UCSD-AML1 (cell line): Measurements from ENCODE around the gene DENND5B.
A peak's percentile ranks its signal among the peaks of the same experiment; 100 is the strongest.
"Not testable (repeated sequence)": the region's sequence is repeated elsewhere in the genome, so short reads cannot be mapped to it uniquely, and the experiment has no call there.

Source experiments
- DNase-seq: peaks from one replicate; lab custom pipeline; 2025; ENCODE audit not compliant: unreplicated experiment; lab: John Stamatoyannopoulos, UW

The DENND5B gene

GRCh38 chr12:31590642-31591379 is at the start of gene DENND5B:
DENND5B (minus strand) TSS chr12:31591136; CDS start chr12:31590832, 304 bp downstream.
- DNase-seq = peak; percentile 50

DNA sequence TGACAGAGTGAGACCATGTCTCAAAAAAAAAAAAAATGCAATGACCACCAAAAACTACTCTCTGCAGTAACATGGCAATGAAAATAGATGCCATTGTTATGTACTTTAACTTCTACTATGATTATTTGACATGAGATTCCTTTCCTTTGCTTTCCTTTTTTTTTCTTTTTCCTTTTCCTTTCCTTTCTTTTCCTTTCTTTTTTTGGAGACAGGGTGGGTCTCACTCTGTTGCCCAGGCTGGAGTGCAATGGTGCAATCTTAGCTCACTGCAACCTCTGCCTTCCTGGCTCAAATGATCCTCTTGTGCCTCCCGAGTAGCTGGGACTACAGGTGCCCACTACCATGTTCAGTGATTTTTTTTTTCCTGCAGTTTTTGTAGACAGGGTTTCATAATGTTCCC is 43.7 kb upstream of the DENND5B start:
- no peak for DNase-seq

GRCh38 chr12:31633464-31633863 is 42.5 kb upstream of the DENND5B start:
- no peak for DNase-seq

- no peak for DNase-seq
These were observed 40.9 kb upstream of the DENND5B start for GRCh38 chr12:31631809-31632208.

DNA sequence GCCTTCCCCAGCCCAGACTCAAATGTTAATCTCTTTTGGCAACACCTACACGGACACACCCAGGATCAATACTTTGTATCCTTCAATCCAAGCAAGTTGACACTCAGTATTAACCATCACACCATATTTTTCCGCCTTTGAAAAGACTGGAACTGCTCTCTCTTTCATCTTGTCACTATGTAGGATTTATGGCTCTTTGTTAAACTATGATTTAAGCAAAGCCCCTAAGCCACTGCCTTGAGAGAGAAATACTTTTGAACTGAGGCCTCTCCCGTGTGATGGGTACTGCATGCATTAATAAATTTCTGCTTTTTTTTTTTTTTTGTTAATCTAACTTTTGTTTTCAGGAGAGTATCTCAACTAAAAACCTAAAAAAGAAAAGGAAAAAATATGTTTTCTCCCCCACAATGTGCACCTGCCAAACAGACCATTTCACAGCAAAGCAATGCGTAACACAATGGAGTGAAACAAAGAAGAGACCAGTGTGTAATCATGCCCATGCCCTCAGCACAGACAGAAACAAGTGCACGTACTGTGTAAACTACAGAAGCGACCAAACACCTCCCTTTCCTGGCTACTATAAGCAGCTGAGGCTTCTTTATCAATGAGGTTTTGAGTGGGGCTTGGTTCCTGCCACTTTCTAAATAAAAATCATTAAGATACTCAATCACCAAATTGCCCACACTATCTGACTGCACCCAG is 40.2 kb upstream of the DENND5B start:
- no peak for DNase-seq

DNA sequence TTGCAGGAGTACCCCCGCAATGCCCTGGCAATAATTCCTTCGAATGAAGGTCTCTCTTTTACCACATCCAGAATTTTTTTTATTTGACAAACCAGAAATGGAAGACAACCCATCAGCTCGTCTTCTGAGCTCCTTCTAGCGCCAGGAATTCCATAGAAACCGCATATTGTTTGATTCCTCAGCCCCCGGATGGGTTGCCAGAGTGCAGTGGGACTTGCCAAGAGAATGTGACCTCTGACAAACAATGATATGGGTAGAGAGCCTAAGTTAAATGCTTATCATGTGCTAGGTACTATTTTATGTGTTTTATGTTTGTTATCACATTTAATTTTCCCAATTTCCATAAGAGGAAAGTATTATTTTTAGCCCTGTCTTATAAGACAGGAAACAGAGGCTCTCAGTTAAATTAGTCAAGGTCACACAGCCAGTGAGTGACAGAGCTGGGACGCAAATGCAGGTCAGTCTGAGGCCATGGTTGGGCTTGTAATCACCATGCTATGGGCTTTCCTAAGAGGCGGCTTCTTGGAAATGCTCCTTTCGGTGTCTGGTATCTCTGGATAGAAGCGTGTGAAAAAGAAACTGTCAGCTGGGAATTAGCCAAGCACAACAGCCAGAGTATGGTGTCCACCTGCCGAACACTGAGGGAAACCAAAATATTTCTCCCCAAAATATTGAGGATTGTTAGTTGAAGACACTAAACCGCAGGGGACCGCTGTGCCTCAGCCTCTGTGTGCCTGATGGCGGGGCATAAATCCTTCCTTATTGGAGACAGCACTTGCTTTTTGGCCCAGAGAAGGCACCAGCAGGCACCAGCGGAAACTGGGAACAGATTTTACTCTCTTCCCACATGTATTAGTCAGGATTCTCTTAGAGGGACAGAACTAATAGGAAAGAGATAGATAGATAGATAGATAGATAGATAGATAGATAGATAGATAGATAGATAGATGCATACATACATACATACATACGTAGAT is 39.1 kb upstream of the DENND5B start:
- no peak for DNase-seq

DNA sequence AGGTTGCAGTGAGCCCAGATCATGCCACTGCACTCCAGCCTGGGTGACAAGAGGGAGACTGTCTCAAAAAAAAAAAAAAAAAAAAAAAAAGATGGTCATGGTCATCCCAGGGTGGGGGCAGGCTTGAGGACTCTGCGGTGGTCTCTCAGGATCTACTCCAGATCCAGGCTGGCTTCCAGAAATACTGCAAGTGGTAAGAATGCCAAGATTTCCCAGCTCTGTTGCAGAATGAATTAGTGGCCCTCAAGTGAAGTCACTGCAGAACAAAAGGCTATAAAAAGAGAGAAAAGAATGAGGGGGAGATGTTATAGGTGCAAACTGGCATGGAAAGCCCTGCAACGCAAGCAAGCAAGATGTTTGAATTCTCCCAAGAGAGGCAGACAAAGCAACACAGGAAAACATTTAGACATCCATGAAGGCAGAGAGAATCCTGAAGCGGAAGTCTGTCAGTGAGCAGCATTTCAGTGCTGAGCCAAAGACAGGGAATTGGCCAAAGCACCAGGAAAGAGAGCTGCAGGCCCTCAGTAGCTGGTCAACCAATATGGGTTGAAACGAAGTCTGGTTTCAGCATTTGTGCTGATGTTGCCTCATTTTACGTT is 36.6 kb upstream of the DENND5B start:
- no peak for DNase-seq

- DNase-seq = no peak
These were observed 35.5 kb upstream of the DENND5B start for GRCh38 chr12:31626270-31626995.

- no peak for DNase-seq
These were observed 31.1 kb upstream of the DENND5B start for GRCh38 chr12:31622038-31622437.

DNA sequence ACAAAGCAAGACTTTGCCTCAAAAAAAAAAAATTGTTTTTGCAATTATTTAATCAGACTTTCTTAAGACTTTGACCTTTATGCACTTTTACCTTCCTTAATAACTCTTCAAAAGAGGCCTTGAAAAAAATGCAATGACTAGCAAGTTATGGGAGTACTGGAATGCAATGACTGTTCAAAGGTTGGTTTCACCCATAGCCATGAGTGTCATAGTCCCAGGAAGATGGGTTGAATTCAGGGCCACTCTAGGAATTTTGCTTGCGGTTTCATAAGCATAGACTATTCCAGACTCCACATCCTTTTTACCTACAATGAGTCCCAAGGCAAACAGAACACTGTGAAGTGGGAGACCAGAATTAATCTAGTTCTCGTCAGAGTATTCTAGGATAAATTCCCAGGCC is 29.4 kb upstream of the DENND5B start:
- no peak for DNase-seq

- DNase-seq = no peak
These were observed 27.5 kb upstream of the DENND5B start for GRCh38 chr12:31618228-31619025.

DNA sequence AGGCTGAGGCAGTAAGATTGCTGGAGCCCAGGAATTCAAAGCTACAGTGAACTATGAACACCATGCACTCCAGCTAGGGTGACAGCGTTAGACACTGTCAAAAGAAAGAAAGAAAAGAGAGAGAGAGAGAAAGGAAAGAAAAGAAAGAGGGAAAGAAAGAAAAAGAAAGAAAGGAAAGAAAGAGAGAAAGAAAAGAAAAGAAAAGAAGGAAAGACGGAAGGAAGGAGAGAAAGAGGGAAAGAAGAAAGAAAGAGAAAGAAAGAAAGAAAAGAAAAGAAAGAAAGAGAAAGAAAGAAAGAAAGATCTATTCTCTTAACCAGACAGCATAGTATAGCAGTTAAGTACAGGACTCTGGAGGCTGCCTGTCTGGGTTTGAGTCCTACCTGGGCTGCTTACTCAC is 21.9 kb upstream of the DENND5B start:
- DNase-seq = no peak

GRCh38 chr12:31608299-31608698 is 17.4 kb upstream of the DENND5B start:
- not testable (repeated sequence) for DNase-seq

- DNase-seq = no peak
These were observed 14.6 kb upstream of the DENND5B start for GRCh38 chr12:31605531-31605930.

GRCh38 chr12:31603546-31604009 is 12.6 kb upstream of the DENND5B start:
- no peak for DNase-seq

DNA sequence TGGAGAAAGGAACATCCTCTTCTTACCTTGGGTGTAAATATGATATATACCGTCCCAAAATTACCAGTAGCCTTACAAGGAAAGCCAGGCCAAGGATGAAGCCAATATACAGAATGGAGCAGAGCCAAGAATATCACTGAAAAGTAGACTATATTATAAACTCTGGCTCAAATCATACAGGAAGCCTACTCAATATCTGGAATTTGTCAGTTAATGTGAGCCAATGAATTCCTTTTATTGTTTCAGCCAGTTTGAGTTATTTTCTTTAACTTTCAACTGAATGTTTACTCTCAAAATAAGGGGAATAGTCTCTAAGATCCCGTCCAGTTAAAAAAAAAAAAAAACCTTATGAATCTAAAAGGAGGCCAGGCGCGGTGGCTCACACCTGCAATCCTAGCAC is 9.8 kb upstream of the DENND5B start:
- DNase-seq = no peak

DNA sequence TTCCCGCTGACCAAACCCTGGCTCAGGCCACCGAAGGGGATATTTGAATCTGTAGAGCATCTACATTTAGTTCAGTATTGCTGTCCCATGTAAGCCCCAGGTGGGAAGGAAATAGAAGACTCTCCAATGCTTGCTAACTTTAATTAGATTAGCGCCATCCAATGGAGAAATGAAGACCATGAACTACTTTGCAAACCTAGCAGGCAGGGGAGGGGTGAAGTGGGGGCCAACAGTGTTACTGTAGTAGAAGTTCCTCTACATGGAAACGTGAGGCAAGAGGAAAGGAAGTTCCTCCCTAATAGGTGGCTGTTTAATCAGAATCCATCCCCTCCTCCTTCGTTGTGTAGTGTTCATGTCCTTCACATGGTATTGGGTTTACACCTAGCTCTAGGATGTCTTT is 9.3 kb upstream of the DENND5B start:
- DNase-seq = no peak

GRCh38 chr12:31599053-31599452 is 8.1 kb upstream of the DENND5B start:
- no peak for DNase-seq

DNA sequence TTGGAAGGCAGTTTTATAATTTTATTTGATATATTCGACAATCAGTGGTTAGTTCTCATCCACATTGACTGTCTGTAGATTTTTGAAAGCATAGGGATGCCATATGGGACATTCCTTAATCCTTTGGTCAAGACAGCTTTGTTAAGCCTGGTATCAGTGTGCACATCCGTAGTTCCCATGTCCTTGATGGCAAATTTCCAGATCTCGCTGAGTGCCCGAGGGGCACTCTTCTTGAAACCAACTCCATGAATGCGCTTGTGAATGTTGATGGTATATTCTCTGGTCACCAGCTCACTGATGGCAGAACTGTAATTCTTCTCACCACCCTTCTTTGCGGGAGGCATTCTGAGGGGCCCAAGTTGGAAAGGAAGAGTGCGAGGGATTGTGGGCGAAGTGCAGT is 6.1 kb upstream of the DENND5B start:
- DNase-seq = no peak
